ENCODE measurements around the gene TANC1.

GRCh38 chr2:158931572-158931971, 36.9 kb upstream of the TANC1 start:
- TF ChIP-seq CTCF (conservative IDR thresholded peaks at IDR 0.05; ENCODE audit: low read length) = no peak
- no peak for TF ChIP-seq EZH2phosphoT487 (IDR thresholded peaks at IDR 0.05; ENCODE audit: borderline replicate concordance)
